Measurements from ENCODE around the gene GAL3ST3.

GAL3ST3 gene

DNA sequence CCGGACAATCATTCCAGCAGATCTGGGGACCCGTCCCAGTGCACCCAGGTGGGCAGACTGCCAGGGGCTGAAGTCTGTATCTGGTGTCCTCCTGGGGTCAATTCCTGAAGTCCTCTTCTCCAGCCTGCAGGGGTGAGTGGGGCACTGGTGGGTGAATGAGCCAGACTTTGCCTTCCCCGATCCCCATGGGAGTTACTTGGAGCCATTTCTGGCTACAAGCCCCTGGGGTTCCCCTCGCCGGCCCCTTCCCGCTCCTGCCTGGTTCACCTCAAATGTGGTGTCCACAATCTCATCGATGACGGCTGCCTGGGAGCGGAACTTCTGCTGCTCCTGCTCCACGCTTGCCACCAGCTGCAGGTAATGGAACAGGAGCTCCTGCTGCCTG is 32.2 kb downstream of the GAL3ST3 start:
- CTCF ChIA-PET = no interaction called here
- POLR2A ChIA-PET (ENCODE audit: low non-redundant PET) = no interaction called here
- peak overlapping the region; percentile 78 for H3K27ac ChIP-seq
- DNase-seq (ENCODE audit: low spot score) = no peak
- no peak for TF ChIP-seq CTCF (conservative IDR thresholded peaks at IDR 0.05; ENCODE audit: low read depth)

GRCh38 chr11:66015936-66016792 is 32.8 kb downstream of the GAL3ST3 start:
- POLR2A ChIA-PET (ENCODE audit: low non-redundant PET) = no interaction called here

DNA sequence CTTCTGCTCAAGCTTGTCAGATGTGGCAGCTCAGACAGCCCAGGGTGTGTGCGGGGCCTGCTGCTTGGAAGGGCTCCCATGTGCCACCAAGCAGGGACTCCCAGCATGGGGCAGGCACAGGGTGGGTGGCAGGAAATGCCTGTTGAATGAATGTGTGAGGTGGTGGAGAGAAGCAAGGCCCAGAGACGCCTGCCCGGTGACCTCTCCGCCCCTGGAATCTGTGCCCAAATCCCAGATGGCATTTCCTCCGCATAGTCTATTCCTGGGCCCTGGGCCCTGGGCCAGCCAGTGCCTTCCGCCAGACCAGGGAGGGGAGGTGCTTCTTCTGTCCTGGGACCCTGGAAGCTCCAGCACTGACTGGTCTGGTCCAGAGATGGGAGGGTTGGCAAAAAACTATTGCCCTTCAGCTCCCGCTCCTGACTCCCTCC is 33.5 kb downstream of the GAL3ST3 start:
- CTCF ChIA-PET = interaction anchor here (0.6 to 0.7 kb wide), 3 partner anchors 16 to 360 kb away, joined by 3 read pairs; no protein-coding TSS in a partner anchor
- DNase-seq (ENCODE audit: low spot score) = no peak
- peak overlapping the region; percentile 78 for H3K27ac ChIP-seq
- no peak for TF ChIP-seq CTCF (conservative IDR thresholded peaks at IDR 0.05; ENCODE audit: low read depth)
- POLR2A ChIA-PET (ENCODE audit: low non-redundant PET) = interaction anchor here (1.2 kb wide), 1 partner anchor 37 kb away, joined by 13 read pairs; the partner anchor contains the start of gene SF3B2

More at GRCh38 chr11:66015936-66016792, 32.8 kb downstream of the GAL3ST3 start:
- CTCF ChIA-PET = interaction anchor here (0.6 to 0.7 kb wide), 2 partner anchors 239 to 359 kb away, joined by 3 read pairs; no protein-coding TSS in a partner anchor
- TF ChIP-seq CTCF (conservative IDR thresholded peaks at IDR 0.05; ENCODE audit: low read depth) = no peak
- DNase-seq (ENCODE audit: low spot score) = no peak
- H3K27ac ChIP-seq = peak overlapping the region; percentile 78

DNA sequence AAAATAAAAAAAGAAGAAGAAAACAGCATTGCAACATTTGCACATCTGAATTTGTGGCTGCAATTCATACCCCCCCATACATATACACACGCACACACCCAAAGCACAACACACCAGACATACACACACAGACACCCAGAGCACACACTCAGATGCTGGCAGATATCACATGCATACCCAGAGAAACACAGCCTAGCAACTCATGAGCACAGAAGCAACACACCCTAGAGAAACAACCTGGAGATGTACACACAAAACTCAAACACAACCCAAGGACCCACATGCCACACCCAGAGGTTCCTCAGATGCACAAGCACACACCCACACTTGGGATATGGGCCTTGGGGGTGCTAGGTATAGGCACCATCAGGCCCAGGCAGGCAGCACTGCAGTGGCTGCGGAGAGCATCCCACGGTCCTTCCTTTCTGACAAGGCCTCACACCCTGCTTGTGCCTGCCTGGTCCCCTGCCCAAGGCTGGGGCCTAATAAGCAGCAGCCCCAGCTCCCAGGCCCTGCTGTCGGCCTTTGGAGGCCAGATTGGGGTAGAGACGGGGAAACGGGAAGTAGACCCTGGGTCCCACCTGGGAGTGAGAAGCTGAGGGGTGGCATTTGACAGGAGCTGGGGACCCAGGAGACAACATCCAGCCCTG is 34.0 kb downstream of the GAL3ST3 start:
- TF ChIP-seq CTCF (conservative IDR thresholded peaks at IDR 0.05; ENCODE audit: low read depth) = no peak
- ChIA-PET CTCF (interaction anchor here (0.6 to 0.7 kb wide), 2 partner anchors 17 to 360 kb away, joined by 3 read pairs; no protein-coding TSS in a partner anchor), POLR2A (ENCODE audit: low non-redundant PET) (interaction anchor here (1.2 kb wide), 1 partner anchor 37 kb away, joined by 13 read pairs; the partner anchor contains the start of gene SF3B2)
- peak overlapping the region; percentile 78 for H3K27ac ChIP-seq
- no peak for DNase-seq (ENCODE audit: low spot score)

GRCh38 chr11:66013762-66014100 is 35.2 kb downstream of the GAL3ST3 start:
- DNase-seq (ENCODE audit: low spot score) = no peak
- POLR2A ChIA-PET (ENCODE audit: low non-redundant PET) = no interaction called here
- CTCF ChIA-PET = interaction anchor here (1.1 kb wide), 1 partner anchor 8 kb away, joined by 3 read pairs; no protein-coding TSS in a partner anchor
- peak overlapping the region; percentile 78; the same call in 1 of the 2 replicates for H3K27ac ChIP-seq
- no peak for TF ChIP-seq CTCF (conservative IDR thresholded peaks at IDR 0.05; ENCODE audit: low read depth)

Measured in RWPE1 (cell line).